Cerebellar cortex (tissue), 1 donor: ENCODE results near the gene NUP54.

Source experiments
- DNase-seq: peaks from one replicate; pipeline ENCODE4 v3.0.0-alpha.2; 2015; ENCODE audit warnings: low spot score

Gene NUP54

DNA sequence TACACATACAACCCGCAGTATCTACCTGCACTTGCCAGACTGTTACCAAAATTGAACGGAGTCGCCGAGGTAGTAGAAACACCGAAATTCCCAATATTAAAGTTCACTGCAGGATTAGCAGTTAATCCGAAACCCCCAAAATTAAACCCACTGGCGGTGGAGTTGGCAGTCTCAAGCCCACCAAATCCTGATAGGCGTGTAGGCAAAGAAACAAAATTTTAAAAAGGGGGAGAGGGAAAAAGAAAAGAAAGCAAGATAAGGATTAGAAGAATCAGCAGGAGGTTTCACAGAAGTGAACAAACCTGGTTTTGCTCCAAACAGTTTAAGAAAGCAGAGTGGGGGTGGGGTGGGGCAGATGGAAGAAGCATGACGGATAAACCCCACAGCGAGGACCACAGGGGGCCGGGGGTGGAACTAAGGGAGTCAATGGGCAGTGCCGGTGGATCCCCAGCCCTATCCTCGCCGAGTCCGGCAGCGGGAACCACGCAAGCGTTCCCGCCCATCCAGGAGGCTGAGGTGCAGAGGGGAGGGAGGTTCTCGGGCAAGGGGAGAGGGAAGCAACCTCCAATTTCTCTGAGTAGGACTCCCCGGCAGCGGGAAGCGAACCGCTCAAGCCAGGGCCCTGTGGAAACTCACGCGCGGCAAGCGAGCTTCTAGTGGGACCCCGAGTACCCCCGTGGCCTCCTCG lies 599 bp downstream of the NUP54 start:
- DNase-seq, result peak; percentile 82

DNA sequence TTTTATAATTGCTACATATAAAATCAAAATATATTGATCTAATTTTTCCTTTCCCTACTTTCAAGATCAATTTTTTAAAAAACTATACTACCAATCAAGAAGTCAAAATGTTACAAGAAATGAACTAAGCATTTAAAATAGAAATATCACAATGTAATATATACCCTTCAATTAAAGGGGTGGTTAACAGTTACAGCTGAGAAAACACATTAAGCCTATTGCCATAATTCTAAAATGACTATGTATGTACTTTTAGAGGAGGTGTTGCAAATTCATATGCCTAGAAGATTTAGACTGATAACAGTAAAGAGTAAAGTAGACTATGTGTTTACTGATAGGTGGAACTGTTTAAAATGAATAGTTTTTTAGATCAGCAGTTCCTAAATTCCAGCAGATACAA lies 3.7 kb downstream of the NUP54 start:
- DNase-seq, result no peak

GRCh38 chr4:76141241-76141640 lies 7.0 kb downstream of the NUP54 start:
- DNase-seq, result no peak

GRCh38 chr4:76127754-76128153 lies 20.4 kb downstream of the NUP54 start:
- no peak for DNase-seq

DNA sequence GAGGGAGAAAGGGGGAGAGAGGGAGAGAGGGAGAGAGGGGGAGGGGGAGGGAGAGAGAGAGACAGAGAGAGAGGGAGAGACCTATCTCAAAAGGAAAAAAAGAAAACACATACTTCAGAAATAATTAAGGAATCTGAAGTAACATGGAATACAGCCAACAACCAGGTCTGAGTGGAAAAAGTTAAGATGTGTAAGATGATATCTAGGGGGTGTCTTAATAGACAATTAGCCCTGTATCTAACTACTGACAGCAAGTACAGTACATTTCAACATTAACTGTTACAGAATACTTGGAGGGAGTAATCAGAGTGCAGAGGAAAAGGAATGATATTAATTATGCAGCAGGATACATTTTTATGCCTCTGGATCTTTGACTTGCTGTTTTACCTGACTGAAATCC lies 22.4 kb downstream of the NUP54 start:
- no peak for DNase-seq

- DNase-seq, result no peak
These were observed 28.0 kb downstream of the NUP54 start for GRCh38 chr4:76120199-76120598.

GRCh38 chr4:76117536-76117935 lies 30.7 kb downstream of the NUP54 start:
- no peak for DNase-seq

DNA sequence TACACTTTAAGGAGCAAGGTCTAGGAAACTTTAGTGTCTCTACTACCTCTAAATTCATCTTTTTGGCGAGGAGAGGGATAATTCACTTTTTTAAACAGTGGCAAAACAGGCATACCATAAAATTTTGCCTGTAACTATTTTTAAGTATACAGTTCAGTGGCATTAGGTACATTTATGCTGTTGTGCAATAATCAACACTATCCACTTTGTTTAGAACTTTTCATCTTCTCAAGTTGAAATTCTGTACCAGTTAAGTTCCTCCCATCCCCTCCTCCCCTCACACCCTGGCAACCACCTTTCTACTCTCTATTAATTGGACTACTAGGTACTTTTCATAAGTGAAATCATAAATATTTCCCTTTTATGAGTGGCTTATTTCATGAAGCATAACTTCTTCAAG lies 31.4 kb downstream of the NUP54 start:
- no peak for DNase-seq

DNA sequence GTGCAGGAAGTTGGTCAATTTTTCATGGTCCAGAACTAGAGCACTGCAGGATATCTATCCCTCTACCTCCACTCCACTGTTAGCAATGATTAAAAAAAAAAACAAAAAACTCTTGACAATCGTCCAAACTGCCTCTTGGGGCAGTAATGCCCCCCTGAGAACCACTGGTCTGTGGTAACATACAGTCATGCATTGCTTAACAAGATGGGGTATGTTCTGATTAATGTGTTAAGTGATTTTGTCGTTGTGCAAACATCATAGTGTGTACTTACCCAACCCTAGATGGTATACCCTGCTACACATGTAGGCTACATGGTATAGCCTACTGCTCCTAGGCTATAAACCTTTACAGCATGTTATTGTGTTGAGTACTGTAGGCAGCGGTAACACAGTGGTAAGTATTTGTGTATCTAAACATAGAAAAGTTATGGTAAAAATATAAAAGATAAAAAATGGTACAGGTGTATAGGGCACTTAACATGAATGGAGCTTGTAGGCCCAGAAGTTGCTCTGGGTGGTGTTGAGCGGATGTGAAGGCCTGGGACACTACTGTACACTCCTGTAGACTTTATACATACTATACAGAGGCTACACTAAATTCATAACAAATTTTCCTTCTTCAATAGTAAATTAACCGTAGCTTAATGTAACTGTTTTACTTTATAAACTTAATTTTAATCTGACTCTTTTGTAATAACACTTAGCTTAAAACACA lies 39.6 kb downstream of the NUP54 start:
- no peak for DNase-seq

DNA sequence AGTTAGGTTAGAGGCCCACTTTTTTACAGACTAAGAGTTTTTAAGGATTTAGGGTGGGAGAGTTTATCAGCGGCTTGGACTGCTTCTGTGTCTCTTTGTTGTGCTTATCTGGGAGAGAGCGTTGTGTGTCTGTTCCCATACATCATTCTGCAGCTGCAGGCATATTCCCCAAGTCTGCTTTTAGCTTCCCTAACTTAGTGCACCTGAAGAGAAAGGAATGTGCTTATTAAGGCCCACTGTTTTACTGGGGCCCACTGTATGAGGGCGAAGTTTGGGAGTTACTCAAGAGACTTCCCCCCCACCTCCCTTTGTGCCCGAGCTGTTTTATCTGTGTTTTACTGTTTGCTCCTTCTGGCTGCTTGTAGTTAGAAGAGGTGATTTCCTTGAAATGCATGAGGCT lies 41.8 kb downstream of the NUP54 start:
- no peak for DNase-seq

- peak; percentile 52 for DNase-seq
These were observed 42.5 kb downstream of the NUP54 start for GRCh38 chr4:76105652-76106051.

DNA sequence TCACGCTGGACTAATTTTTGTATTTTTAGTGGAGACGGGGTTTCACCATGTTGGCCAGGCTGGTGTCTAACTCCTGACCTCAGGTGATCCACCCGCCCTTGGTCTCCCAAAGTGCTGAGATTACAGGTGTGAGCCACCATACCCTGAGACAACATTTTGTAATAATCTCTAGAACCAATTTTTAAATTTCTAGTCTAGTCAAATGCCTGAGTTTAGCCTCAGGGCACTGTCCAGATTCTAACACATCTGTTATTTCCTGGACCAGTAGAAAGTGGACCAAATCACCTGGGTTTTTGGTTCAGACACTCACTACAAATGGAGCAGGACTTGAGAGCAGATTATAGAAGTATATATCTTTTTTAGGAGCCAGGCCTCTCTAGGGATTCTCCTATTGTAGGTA lies 52.1 kb downstream of the NUP54 start:
- DNase-seq, result no peak

DNA sequence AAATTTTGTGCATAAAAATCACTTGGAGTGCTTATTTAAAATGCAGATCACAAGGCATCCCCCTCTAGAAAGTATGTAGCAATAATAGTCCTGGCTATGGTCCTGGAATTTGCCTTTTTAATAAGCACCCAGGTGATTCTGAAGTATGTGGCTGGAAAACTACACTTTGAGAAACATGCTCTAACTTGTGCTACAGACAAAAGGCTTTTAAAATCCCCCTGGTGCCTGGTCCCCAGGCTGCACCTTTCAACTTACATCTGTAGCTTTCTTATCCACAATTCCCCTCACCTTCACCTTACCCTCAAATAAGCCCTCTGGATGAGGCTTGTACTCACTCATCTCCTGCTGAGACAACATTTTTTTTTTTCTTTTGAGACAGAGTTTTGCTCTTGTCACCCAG lies 52.6 kb downstream of the NUP54 start:
- no peak for DNase-seq

- DNase-seq, result no peak
These were observed 57.1 kb downstream of the NUP54 start for GRCh38 chr4:76091052-76091451.

DNA sequence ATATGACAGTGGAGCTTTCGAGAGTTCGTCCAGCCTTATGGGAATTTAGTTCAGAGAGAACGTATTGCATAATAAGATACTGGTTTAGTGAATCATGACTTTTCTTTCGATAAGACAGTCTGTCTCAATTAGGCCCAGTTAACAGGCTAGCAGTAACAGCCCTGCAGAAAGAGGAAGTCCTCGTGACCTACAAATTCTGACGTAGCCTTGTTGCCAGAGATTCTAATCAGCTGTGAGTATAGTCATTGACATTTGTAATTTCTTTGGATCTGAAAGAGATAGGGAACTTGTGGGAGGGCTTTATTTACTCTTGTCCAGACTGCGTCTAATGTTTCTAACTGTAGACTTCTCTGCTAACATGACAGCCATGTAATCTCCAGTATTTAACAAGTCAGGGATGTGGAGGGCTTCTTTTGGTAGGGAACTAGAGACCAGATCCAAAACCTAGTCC lies 57.9 kb downstream of the NUP54 start:
- no peak for DNase-seq

DNA sequence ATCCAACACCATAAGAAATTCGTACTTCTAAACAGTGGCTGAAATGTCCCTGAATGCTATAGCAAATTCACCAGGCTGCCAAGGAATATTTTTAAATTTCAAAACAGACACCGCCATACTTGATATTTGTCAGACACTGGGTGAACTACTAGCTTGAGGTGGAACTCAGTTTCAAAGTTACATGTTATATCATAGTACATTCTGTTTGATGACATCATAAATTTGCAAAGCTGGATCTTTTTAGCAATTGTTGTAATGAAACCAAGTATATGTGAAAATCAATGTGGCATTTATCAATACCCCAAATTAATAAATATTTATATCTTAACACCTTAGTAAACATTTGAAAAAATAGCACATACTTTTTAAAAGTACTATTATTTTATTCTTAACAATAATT lies 59.5 kb downstream of the NUP54 start:
- DNase-seq, result no peak

GRCh38 chr4:76087007-76087769 lies 61.0 kb downstream of the NUP54 start:
- peak; percentile 82 for DNase-seq

DNA sequence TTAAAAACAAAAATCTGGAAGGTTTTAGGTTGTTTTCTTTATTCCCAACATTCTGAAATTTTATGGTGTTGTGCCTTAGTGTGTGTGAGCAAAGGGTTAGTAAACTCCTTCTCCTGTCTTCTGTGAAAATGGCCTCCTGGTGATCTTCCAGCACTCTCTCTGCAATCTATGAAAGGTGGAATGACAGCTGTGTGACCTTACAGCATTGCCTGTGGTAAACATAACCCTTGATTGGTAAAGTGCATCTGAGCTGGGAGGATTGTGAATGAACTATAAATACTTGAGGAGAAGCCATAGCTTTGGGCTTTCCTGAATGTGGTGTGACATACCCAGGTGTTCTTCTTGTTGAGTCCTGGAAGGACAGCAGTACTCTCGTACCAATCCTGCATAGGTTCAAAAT lies 63.7 kb downstream of the NUP54 start:
- DNase-seq, result no peak

GRCh38 chr4:76083386-76083988 lies 64.7 kb downstream of the NUP54 start:
- no peak for DNase-seq

GRCh38 chr4:76078033-76078613 lies 70.1 kb downstream of the NUP54 start:
- no peak for DNase-seq

GRCh38 chr4:76074993-76075600 lies 73.1 kb downstream of the NUP54 start:
- DNase-seq, result peak; percentile 24

DNA sequence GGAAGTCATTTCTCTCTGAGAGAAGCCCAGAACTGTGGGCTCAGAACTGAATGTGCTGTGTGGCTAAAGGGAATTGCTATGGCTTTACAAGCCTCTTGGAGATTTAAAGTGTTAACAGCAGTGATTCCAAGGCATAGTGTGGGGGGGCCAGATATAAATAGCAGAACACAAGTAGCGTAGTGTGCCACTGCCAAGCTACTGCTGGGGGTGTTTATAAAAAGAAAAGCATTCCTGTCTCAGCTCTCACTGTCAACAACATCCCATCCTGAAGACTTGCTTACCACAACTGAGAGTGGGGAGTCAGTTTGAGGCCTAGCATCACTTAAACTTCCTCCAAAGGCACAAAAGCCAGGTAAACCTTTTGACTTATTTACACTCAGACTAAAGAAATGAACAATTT lies 73.7 kb downstream of the NUP54 start, which contains the start of gene ART3:
Gene ART3, plus strand, starts transcription at position 242 of the 400 bp plus-strand sequence. CDS start 1,181 bp downstream, outside the sequence.
- peak; percentile 86 for DNase-seq
